Measurements from ENCODE around the gene PLAC1. TPM values are rescaled to one million over a fixed set of nuclear protein-coding genes. Genes with fewer than 3 reads are reported as not detected.

The PLAC1 gene
- total RNA-seq, 2 donors from 2014 or later, result not detected

- no peaks in the 10 kb centered on the region for H3K27me3 ChIP-seq
- H3K9me3 ChIP-seq, result no peaks in the 10 kb centered on the region
- no peak overlapping the region for H3K27ac ChIP-seq
- TF ChIP-seq CTCF (IDR thresholded peaks at IDR 0.05), result no peak
- no peaks in the 10 kb centered on the region for H3K4me1 ChIP-seq
- H3K9ac ChIP-seq (ENCODE audit: low read depth in 2 of 2, low read length in 2 of 2), result no peak overlapping the region
- no peaks in the 10 kb centered on the region for H3K36me3 ChIP-seq
- intact Hi-C loops (cut with DNase I), result no loop called here
- DNase-seq, result no peak
- H3K4me3 ChIP-seq, result no peak overlapping the region
Observed at GRCh38 chrX:134588806-134589205, 69.5 kb downstream of the PLAC1 start.

GRCh38 chrX:134580907-134581306 lies 77.4 kb downstream of the PLAC1 start:
- no peaks in the 10 kb centered on the region for H3K27me3 ChIP-seq
- no peak overlapping the region for H3K4me3 ChIP-seq
- no peaks in the 10 kb centered on the region for H3K4me1 ChIP-seq
- no peaks in the 10 kb centered on the region for H3K9me3 ChIP-seq
- H3K36me3 ChIP-seq, result no peaks in the 10 kb centered on the region
- no peak for TF ChIP-seq CTCF (IDR thresholded peaks at IDR 0.05)
- no peak overlapping the region for H3K9ac ChIP-seq (ENCODE audit: low read depth in 2 of 2, low read length in 2 of 2)
- no peak overlapping the region for H3K27ac ChIP-seq
- DNase-seq, result no peak
- intact Hi-C loops (cut with DNase I), result no loop called here

- intact Hi-C loops (cut with DNase I), result no loop called here
- H3K27ac ChIP-seq, result no peak overlapping the region
- no peaks in the 10 kb centered on the region for H3K27me3 ChIP-seq
- no peak overlapping the region for H3K9ac ChIP-seq (ENCODE audit: low read depth in 2 of 2, low read length in 2 of 2)
- no peak overlapping the region for H3K4me3 ChIP-seq
- no peaks in the 10 kb centered on the region for H3K4me1 ChIP-seq
- no peak for DNase-seq
- TF ChIP-seq CTCF (IDR thresholded peaks at IDR 0.05), result no peak
- no peaks in the 10 kb centered on the region for H3K9me3 ChIP-seq
- no peaks in the 10 kb centered on the region for H3K36me3 ChIP-seq
Observed at GRCh38 chrX:134573683-134574035, 84.6 kb downstream of the PLAC1 start.

GRCh38 chrX:134572816-134573682 lies 85.2 kb downstream of the PLAC1 start:
- intact Hi-C loops (cut with DNase I), result no loop called here
- no peak for TF ChIP-seq CTCF (IDR thresholded peaks at IDR 0.05)

GRCh38 chrX:134571796-134572195 lies 86.5 kb downstream of the PLAC1 start:
- H3K27ac ChIP-seq, result no peak overlapping the region
- H3K4me3 ChIP-seq, result no peak overlapping the region
- no peak overlapping the region for H3K9ac ChIP-seq (ENCODE audit: low read depth in 2 of 2, low read length in 2 of 2)
- no peaks in the 10 kb centered on the region for H3K36me3 ChIP-seq
- no peak for DNase-seq
- H3K27me3 ChIP-seq, result no peaks in the 10 kb centered on the region
- intact Hi-C loops (cut with DNase I), result no loop called here
- no peaks in the 10 kb centered on the region for H3K4me1 ChIP-seq
- H3K9me3 ChIP-seq, result no peaks in the 10 kb centered on the region
- no peak for TF ChIP-seq CTCF (IDR thresholded peaks at IDR 0.05)

More at GRCh38 chrX:134572816-134573682, 85.2 kb downstream of the PLAC1 start:
- H3K4me1 ChIP-seq, result no peaks in the 10 kb centered on the region
- no peak overlapping the region for H3K9ac ChIP-seq (ENCODE audit: low read depth in 2 of 2, low read length in 2 of 2)
- DNase-seq, result no peak
- no peak overlapping the region for H3K27ac ChIP-seq
- no peaks in the 10 kb centered on the region for H3K36me3 ChIP-seq
- H3K9me3 ChIP-seq, result no peaks in the 10 kb centered on the region
- no peaks in the 10 kb centered on the region for H3K27me3 ChIP-seq
- H3K4me3 ChIP-seq, result no peak overlapping the region

Measured in colonic mucosa (tissue), 4 donors.